DMS79 (cell line): ENCODE measurements around the gene FNDC3B.

ENCODE experiments used
- DNase-seq: peaks from one replicate; lab custom pipeline; 2025; lab: John Stamatoyannopoulos, UW

The FNDC3B gene

DNA sequence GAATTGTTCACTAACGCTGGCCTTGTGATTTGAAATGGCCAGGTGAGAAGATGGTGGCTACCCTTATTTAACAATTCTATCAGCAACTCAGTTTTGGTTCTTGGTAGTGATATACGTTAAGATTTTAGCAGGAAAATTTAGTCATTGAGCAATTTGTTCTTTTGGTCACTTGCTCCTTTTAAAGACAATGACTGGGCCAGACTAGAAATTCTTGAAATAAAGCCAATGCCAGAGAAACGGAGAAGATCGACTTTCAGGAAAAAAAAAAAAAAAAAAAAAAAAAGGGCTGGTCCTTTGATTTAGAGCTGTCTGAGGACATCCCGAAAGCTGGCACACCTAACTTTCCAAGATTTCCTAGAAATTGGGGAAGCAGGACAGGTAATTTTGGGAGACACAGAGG lies 178.5 kb downstream of the FNDC3B start:
- no peak for DNase-seq

- DNase-seq, result no peak
These were observed 179.3 kb downstream of the FNDC3B start for GRCh38 chr3:172218350-172219323.

DNA sequence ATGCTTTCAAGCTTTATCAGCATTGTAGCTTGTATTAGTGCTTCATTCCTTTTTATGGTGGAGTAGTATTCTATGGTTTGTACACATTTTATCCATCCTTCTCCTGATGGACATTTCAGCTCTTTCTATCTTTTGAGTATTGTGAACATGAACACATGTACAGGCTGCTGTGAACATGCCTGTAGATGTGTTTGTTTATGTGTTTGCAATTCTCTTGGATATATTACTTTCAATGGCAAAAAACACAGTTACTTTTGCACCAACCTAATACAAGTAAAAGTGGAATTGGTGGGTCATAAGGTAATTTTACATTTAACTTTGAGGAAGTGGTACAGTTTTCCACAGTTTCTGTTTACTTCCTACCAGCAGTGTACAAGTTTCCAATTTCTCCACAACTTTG lies 180.4 kb downstream of the FNDC3B start:
- no peak for DNase-seq

DNA sequence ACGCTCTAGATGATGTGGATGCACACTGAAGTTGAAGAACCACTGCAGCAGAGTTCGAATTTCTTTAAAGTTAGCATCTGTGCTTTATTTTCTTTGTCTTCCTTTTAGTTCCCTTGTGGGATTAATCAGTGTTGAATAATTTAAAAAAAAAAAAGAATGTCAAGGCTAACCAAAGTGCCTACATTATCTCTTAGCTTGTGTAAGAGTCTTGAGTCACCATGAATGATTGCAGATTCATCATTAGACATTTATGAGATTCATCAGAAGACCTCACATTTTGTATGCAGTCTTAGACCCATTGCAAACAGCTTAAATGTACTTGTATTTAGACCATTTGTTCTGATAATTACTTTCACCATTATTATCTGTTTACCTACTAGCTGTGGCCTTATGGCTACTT lies 182.2 kb downstream of the FNDC3B start:
- DNase-seq, result no peak

DNA sequence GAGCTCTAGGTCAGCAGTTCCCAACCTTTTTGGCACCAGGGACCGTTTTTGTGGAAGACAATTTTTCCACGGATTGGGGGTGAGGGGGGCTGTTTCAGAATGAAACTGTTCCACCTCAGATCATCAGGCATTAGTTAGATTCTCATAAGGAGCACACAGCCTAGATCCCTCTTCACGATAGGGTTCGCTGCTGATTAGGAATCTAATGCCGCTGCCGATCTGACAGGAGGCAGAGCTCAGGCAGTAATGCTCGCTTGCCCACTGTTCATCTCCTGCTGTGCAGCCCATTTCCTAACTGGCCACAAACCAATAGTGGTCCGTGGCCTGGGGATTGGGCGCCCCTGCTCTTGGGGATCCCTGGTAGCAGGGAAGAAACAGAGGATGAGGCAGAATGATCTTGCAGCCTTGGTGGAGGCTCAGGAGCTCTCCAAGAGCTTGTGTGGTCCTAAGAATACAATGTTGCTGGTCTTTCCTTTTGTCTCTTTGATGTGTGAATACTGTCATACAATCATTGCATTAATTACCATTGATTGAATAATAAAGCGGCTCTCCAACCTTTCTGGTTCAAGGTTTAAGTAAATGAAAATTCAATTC lies 183.2 kb downstream of the FNDC3B start:
- DNase-seq, result no peak

GRCh38 chr3:172223870-172224269 lies 184.5 kb downstream of the FNDC3B start:
- DNase-seq, result peak; percentile 24

DNA sequence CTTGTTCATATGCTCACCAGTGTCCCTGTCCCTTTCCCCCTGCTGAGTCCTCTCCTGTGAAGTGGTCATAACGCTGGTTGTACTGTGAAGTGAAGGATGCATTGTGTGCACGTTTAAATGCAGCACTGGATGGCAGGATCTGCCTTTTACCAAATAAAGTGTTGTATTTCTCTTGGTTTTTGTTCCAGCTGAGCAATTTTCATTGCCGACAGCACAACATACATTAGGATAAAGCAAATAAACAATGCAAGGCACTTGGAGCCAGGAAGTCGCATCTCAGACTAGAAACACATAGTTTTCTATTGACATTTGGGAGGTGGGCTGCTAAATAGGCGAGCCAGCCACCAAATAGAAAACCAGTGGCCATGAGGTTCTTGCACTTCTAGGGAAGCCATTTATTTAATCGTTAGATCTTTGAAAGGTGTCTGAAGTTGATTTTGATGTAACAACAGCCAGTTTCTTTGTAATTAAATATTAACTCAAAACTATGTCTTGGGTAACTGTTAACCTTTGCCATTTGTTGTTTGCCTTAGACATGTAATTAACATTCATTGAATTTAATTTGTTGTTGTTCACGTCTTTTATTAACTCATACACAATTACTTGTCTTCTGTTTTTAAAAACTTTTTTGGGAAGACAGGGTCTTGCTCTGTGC lies 185.3 kb downstream of the FNDC3B start:
- peak; percentile 87 for DNase-seq

DNA sequence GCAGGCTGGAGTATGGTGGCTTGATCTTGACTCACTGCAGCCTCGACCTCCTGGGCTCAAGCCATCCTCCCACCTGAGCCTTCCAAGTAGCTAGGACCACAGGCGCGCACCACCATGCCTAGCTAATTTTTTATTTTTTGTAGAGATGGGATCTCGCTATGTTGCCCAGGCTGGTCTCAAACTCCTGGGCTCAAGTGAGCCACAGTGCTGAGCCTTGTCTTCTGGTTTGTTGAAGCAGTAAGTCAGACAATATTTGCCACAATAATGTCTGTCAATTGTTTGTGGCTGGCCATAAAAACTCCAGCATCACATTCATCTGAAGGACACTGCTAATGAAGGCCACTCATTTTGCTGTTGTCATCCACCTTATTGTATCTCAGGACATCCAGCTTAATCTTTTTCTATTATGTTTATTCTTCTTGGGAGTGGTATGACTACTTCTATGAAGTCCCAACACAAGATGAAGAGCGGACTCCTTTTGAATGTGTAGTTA lies 185.9 kb downstream of the FNDC3B start:
- no peak for DNase-seq

DNA sequence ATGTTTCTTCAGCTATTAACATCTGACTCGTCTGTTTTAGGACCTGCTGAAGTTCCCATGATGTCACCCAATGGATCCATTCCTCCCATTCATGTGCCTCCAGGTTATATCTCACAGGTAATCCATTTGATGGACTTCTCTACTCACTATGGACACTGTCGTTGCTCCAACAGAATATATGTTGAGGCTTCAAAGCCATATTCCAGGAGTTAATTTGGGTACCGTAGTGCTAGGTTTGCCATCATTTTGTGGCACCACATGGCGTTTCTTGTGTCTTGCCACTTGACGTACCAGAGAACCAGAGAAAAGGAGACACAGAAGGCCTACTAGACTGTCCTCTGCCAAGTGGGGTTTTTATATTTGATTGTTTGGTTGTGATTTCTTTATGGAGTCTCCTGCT lies 187.5 kb downstream of the FNDC3B start:
- no peak for DNase-seq

GRCh38 chr3:172227340-172228035 lies 188.1 kb downstream of the FNDC3B start:
- DNase-seq, result no peak

DNA sequence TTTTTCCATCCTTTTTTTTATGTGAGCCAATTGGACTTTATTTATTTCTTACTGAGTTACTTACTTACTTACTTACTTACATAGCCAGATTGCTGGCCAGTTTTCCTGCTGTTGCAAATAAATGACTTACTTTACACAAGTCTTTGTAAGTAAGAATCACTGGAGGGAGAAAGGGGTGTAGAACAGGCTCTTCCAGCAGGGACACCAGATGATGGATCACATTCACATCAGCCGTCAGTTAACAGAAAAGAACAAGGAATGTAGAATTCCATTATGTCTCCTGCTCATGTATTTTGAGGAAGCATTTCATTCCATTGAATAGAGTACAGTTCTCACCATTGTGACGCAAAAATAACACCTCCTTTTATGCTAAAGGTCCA lies 188.6 kb downstream of the FNDC3B start:
- DNase-seq, result no peak

DNA sequence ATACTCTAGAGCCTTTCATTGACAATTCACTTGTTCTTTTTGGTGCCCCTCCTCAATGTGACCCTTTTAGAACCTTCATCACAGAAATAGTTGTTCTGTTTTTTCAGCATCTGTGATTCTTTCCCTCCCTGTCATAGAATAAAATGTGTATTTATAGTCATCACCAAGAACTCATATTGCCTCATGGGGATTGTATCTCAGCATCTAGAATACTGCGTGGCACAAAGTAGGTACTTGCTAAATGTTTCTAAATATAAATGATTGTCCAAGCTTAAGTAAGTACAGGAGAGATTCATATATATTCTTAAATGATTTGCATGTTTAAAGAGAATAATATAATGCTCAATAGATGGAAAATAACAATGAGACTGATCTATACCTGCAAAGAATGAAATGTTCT lies 190.1 kb downstream of the FNDC3B start:
- no peak for DNase-seq

DNA sequence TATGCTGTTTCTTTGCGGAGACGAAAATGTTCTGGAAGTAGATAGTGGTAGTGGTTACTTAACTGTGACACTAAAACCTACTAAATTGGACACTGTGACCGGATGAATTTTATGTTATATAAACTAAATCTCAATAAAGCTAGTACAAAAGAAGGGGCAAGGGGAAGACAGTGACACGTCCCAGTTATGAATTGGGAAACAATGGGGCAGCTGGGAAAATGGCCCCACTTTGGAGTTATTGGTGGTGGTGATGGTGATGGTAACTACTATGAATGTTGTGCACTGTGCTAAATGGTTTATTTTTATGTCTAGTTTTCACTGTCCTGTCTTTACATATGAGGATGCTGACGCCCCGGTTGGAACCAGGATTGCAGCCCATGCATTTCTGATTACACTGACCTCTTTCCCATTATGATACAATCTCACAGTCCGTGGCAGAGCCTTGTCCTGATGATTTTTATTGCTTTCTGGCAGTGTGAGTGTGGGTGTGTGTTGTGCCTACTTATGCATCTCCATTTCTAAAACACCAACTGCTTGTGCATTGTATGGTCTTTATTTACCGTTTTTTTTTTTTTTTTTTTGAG lies 192.0 kb downstream of the FNDC3B start:
- no peak for DNase-seq

DNA sequence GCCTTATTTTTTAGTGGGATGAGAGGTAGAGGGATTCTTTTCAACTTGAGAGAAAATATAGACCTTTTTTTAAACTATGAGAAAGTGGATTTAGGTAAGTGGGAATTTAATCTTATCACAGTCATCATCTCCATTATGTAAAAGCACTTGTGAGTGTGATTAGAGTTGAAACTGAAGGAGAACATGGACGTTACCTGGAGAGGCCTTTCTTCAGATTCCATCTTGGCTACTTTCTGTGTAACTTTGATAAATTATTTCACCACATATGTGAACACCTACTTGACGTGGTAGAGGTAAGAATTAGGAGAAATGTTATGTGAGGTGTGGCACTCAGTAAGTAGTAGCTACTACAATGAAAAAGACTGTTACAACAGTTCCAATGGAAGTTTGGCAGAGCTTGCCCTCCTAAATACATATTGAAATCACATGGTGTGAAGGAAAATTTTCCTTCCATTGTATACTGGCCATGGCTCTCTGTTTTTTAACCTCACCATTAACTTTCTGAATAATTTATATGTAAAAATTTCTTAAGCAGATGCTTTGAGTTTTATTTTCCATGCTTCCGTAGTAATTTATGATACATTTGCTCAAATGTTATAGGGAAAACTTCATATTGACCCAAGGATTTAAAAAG lies 193.3 kb downstream of the FNDC3B start:
- no peak for DNase-seq

- no peak for DNase-seq
These were observed 194.3 kb downstream of the FNDC3B start for GRCh38 chr3:172233474-172234277.

DNA sequence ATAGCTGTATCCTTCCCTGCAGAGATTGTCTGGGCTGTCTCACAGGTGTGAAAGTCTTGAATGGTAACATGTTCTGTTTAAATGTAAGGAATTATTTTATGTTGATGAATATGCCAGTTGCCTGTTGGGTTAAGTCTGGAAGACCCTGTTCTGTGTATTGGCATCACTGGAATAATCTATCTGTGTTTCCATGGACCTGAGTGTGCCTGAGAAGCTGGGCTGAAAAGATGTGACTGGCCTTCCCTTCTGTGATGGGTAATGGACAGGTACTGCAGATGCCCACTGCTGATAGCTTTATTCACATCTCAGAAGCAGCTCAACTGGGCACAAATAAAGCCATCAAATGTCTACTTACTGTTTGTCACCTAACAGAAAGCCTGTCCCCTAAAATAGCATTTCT lies 196.3 kb downstream of the FNDC3B start:
- no peak for DNase-seq

- no peak for DNase-seq
These were observed 197.7 kb downstream of the FNDC3B start for GRCh38 chr3:172236771-172237742.

GRCh38 chr3:172238188-172238587 lies 198.8 kb downstream of the FNDC3B start:
- DNase-seq, result no peak

DNA sequence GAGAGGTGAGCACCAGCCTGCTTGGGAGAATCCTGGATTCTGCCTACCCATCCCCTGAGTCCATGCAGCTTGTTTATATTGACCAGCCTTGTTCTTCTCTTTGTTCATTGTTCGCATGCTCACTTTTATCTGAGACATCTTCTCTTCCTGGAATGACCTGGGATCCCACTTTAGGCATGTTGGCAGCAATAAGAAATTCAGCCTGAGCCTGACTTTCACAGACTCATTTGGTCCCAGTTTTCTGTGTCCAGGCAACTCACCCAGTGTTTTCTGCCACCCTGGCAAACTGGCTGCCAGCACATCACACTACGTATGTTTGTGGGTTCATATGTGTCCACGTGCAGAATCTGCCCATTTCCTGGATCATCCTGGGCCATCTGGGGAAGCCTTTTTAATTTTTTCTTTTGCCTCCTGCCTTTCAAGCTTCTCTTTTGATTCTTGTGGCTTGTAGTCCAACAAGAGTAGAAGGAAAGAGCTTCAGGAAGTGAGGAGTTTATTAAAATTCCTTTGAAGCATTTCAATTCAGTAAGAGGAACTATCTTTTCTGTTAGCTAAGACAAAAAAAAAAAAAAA lies 199.9 kb downstream of the FNDC3B start:
- no peak for DNase-seq
